SK-N-SH (cell line): Measurements from ENCODE around the gene ACOT7.

Source experiments
- FOXJ3 ChIP-seq: sonication (generic); formaldehyde crosslinking; IDR thresholded peaks from 2 replicates; pipeline ENCODE4 v1.5.1; 2020; ENCODE audit warnings: mild to moderate bottlenecking, missing genetic modification reagents
- FOXM1 ChIP-seq: IDR thresholded peaks from 2 replicates; pipeline ENCODE4 v1.4.0; 2012; ENCODE audit warnings: low read depth, mild to moderate bottlenecking
- GABPA ChIP-seq: IDR thresholded peaks from 2 replicates; pipeline ENCODE4 v1.4.0; 2012; ENCODE audit warnings: low read depth, mild to moderate bottlenecking
- RCOR1 ChIP-seq: fragments of 150-350 bp; IDR thresholded peaks from 2 replicates; pipeline ENCODE4 v1.6.1; 2017; ENCODE audit warnings: antibody characterized with exemption, low read length
- RFX5 ChIP-seq: IDR thresholded peaks from 2 replicates; pipeline ENCODE4 v1.6.1; 2012; ENCODE audit warnings: mild to moderate bottlenecking, improper control_type of control experiment, low read length
- YY1 ChIP-seq: IDR thresholded peaks from 2 replicates; pipeline ENCODE4 v1.4.0; 2012; ENCODE audit warnings: low read depth, mild to moderate bottlenecking
- TF ChIP-seq, protein P1 (sequence below): IDR thresholded peaks from 2 replicates; pipeline ENCODE4 v1.4.0; 2012; ENCODE audit warnings: low read depth
- TF ChIP-seq, protein P2 (sequence below): fragments of 200-600 bp; sonication (generic); IDR thresholded peaks from 2 replicates; pipeline ENCODE4 v1.6.1; 2017; ENCODE audit warnings: antibody characterized with exemption, mild to moderate bottlenecking, moderate library complexity

DNA sequence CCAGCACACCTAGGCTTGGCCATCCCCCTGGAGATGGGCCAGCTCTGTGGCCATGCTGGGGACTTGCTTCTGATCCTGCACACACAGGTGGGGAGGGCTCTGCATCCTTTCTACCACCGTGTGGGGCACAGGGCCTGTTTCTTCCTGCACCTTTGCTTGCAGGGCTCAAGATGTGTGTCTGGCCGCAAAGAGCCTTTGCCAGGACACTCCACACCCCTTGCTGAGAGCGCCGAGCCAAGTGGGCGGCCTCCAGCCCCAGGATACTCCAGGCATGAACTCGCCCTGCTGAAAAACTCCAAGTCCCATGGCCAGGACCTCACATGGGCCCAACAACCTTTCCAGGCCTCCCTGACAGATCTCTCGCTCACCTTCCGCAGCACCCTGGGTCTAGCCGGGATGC, 121.1 kb downstream of the ACOT7 start:
- TF ChIP-seq FOXM1 (no peak), YY1 (no peak), RFX5 (no peak), GABPA (no peak), RCOR1 (no peak), FOXJ3 (CRISPR knock-in tag) (no peak)
- TF ChIP-seq, protein P1, sequence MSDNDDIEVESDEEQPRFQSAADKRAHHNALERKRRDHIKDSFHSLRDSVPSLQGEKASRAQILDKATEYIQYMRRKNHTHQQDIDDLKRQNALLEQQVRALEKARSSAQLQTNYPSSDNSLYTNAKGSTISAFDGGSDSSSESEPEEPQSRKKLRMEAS: no peak
- TF ChIP-seq, protein P2, sequence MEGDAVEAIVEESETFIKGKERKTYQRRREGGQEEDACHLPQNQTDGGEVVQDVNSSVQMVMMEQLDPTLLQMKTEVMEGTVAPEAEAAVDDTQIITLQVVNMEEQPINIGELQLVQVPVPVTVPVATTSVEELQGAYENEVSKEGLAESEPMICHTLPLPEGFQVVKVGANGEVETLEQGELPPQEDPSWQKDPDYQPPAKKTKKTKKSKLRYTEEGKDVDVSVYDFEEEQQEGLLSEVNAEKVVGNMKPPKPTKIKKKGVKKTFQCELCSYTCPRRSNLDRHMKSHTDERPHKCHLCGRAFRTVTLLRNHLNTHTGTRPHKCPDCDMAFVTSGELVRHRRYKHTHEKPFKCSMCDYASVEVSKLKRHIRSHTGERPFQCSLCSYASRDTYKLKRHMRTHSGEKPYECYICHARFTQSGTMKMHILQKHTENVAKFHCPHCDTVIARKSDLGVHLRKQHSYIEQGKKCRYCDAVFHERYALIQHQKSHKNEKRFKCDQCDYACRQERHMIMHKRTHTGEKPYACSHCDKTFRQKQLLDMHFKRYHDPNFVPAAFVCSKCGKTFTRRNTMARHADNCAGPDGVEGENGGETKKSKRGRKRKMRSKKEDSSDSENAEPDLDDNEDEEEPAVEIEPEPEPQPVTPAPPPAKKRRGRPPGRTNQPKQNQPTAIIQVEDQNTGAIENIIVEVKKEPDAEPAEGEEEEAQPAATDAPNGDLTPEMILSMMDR: no peak
